GM19025 (cell line): Measurements from ENCODE around the gene TLE2.
"Not testable (repeated sequence)": the region's sequence is repeated elsewhere in the genome, so short reads cannot be mapped to it uniquely, and the experiment has no call there.

Experiments
- ATAC-seq: cut with Tn5 transposase; IDR thresholded peaks from one replicate; pipeline ENCODE4 v1.9.1; 2021; ENCODE audit warnings: mild to moderate bottlenecking, low read depth, moderate library complexity; ENCODE audit not compliant: unreplicated experiment

Gene TLE2

DNA sequence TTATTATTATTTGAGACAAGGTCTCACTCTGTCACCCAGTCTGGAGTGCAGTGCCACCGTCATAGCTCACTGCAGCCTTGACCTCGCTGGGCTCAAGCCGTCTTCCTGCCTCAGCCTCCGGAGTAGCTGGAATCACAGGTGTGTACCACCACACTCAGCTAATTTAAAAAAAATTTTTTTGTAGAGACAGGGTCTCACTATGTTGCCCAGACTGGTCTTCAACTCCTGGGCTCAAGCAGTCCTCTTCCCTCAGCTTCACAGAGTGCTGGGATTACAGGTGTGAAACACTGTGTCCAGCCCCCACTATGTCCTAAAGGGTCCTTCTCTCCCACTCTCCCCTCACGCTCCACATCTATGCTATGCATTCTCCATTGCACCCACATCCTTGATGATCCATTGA is 9.1 kb upstream of the TLE2 start:
- ATAC-seq = no peak

DNA sequence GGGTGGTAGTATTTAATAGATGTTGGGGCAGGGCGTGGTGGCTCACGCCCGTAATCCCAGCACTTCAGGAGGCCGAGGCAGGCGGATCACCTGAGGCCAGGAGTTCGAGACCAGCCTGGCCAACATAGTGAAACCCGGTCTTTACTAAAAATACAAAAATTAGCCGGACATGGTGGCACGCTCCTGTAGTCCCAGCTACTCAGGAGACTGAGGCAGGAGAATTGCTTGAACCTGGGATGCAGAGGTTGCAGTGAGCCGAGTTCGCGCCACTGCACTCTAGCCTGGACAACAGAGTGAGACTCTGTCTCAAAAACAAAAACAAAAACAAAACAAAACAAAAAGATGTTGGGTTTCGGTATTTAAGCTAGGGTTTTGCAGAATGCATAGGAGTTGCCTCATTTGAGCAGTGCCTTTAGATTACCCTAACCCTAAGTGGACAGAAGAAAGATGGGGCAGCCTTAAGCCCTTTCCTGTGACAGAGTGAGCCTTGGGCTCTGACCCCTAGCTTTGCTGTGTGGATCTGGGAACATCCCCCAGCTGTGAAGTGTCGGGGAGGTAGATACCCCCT is 8.0 kb upstream of the TLE2 start:
- not testable (repeated sequence) for ATAC-seq

DNA sequence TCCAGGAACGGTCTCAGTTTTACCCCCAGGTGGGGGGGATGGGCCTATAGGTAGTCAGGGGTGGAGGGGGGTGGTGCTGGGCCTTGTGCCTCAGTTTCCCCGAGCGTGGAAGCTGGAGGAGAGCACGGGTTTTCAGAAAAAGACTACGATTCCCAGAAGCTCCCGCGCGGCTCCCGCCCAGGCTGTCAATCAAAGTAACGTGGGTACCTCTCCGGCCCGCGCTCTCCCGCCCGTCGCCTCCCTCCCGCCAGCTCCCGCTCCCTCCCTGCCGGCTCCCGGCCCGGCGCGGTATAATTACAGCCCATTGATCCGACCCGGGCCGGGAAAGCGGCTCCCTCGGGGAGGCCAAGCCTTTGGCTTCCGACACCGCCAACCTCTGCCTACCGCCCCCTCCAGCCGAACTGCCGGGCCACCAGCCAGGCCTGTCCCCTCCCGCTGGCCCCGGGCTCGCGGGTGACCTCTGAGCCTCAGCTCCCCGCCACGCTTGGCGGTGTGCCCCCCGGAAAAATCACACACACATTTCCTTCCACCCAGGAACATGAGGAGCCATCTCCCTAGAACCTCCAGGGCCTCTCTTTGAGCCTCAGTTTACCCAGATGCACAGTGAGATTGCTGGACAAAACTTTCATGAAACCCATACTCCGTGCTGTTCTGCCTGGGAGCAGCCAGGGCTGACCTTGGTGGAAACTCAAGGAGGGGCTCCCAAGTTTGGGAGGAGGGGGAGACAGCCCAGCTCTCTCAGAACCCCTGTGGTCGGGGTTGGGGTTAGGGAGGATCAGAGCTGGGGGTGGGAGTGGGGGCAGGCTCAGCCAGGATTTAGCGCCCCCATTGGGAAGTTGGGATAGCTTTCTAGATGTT is 7.3 kb upstream of the TLE2 start:
- peak; percentile 50 for ATAC-seq

DNA sequence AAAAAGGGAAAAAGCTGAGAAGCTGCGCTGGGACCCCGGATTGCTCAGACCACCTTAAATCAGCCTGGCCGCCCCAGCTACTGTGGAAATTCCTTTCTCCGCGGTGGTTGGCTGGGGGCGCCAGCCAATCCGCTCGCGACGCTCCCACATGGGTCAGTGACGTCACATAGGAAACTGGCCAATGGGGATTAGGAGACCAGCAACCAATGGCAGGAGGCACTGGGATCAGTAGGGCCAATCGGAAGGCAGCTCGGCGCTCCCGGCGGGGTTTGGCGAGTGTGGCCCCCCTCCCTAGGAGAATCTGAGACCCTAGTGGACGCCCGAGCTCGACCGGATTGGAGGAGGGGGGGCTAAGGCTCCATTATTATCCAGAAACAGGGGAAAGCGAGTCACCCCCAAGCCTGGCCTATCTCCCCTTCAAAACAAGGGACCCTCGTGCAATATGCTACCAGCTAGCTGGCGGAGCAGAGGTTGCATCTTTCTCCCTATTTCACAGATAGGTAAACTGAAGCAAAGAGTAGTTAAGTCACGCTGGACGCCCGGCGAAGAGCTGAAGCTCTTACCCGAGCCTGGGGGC is 6.5 kb upstream of the TLE2 start:
- ATAC-seq = peak; percentile 87

DNA sequence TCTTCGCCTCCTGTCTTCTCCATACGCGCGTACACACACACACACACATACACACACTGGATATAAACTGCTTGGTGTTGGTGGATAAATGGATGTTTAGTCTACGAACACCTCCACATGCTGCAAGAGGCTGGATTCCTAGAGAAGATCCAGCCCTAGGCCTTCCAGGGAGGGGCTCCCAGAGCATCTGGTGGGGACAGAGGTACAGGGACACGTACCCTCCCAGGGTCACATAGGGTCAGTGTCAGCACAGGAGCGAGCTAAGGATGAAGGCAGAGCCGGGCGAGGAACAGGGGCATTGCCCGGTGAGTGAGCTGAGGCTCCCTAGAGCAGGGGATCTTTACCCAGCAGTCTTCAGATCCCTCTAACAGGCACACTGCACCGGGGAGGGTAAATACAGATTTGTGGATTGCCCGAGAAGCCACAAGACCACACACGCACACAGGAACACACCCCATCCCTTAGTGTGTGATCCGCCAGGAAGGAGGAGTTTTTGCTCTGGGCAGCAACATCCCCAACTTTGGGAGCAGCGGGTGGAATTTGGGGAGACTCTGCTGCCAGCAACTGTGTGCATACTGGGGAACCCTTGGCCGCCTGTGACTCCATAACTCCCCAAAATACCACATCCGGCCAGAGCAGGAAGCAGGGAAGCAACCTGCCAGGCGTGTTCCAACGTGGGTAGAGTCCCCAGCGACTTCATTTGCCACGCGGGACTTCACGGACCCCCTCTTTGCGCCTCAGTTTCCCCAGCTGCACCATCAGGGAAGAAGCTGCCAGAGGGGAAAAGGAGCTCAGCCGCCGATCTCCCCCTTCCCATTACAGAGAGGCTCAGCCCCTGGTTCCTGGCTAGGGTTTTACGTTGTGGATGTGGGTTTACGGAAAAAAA is 5.8 kb upstream of the TLE2 start:
- no peak for ATAC-seq

DNA sequence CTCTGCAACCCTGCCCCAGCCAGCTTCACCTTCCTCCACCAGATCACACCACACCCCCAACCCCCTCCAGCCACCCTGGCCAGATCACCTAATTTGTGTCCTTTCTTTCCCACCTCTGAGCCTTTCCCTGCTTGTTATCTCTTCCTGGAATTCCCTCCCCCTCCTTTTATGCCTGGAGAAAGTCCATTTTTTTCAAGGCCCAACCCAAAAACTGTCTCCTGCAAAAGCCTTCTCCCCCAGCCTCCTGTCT is 5.3 kb upstream of the TLE2 start:
- ATAC-seq = no peak

DNA sequence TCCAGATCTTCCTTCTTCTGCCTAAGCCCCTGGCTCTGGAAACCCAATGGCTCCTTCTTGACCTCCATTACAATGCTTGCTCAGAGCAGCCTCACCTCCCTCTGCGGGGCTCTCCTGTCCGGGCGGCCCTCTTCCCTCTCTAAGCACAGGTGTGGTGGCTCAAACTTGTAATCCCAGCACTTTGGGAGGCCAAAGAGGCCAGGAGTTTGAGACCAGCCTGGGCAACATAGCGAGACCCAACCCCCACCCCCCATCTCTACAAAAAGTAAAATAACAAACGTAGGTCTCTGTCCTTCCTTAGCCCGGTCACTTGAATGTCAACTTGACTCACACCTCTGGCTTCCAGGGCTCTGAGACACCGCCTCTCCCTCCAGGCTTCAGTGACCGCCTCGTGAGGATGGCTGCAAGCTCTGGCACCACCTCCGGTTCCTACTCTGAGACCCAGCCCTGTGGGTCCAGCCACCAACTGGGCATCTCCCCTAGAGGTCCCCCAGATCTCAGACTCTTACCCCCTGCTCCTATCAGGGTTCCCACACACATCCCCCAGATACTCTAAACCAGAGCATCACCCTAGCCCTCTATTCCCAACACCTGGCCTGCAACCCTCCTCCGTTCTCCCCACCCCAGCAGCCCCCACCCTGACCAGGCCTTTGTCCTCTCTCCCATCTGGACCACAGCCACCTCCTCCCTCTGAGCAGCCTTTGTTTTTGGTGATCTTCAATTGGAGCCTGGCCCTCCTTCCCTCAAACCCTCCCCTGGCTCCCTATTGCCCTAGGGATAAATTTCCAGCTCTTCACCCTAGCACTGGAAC is 4.7 kb upstream of the TLE2 start:
- no peak for ATAC-seq

DNA sequence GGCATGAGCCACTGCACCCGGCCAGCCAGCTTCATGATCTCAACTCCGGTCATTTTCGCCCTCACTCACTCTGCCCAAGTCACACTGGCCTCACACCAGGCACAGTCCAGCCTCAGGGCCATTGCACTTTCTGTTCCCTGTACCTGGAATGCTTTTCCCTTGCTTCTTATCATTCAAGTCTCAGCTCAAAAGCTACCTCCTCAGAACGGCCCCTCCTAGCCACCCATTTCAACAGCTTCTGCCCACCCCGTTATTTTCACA is 2.5 kb upstream of the TLE2 start:
- no peak for ATAC-seq

DNA sequence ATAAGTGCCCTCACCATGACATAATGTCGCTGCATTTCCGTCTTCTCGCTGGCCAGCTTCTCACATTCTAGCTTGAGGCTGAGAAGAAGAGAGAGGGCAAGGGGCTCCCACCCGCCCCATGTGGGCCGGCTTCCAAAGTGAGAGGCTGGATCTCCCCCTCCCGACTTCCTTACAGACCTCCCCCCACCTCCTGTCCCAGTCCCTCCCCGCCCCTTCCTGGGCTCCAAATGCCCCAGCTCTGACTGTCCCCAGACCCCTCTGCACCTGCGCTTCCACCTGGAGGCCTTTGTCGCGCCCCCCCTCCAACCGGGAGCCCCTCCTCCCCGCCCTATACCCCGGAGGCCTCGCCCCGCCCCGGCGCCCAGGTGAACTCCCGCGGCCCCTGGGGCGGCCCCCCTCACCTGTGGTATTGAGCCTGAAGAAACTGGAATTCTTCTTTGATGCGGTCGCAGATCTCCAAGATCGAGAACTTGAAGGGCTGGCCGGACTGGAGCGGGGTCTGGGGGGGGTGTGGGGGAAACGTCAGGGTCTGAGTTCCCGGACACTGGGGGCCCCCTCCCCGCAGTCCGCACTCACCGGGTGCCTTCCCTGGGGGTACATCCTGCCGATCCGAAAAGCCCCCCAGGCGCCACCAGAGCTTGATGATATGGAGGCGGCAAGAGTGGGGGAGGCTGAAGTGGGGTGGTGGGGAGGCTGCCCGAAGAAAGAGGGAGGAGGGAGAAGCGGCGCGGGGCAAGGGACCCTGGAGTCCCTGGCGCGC is 595 bp downstream of the TLE2 start:
- ATAC-seq = no peak

DNA sequence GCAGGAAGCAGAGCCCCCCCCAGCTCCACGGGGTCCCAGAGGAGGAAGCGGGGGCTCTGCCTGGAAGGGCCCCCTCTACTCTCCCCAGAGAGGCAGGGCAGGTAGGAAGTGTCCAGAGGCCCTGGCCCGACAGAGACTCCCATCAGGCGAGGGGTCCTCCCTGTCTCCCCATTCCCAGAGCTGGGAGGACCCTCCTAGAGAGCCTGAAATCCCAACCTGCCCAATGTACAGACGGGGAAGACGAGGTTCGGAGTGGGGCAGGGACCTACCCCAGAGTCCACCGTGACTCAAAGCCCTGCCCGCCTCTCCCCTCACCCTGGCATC is 1.1 kb downstream of the TLE2 start:
- no peak for ATAC-seq

DNA sequence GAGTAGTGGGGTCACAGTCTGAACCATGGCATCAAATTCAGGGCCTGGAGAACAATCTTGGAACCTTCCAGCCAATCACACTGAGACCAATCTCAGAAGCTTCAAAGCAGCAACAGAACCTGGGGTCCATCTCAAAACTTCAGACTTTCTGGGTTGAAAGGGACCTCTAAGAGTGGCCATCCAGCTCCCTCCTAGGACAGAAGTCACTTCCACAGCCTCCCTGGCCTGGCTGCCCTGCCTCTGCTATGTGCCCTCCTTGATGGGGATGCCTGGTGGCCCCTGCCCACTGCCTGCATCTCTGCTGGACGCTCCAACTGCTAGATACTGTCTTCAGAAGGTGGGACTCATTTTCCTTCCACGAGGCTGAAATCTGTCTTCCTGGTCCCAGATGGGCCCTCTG is 1.8 kb downstream of the TLE2 start:
- no peak for ATAC-seq

DNA sequence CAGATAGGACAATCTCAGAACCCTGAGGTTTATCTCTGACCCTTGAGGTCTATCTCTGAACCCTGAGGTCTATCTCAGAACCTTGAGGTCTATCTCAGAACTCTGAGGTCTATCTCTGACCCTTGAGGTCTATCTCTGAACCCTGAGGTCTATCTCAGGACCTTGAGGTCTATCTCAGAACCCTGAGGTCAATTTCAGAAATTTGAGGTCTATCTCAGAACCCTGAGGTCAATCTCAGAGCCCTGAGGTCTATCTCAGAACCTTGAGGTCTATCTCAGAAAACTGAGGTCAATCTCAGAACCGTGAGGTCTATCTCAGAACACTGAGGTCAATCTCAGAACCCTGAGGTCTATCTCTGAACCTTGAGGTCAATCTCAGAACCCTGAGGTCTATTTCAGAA is 2.3 kb downstream of the TLE2 start:
- ATAC-seq = no peak

DNA sequence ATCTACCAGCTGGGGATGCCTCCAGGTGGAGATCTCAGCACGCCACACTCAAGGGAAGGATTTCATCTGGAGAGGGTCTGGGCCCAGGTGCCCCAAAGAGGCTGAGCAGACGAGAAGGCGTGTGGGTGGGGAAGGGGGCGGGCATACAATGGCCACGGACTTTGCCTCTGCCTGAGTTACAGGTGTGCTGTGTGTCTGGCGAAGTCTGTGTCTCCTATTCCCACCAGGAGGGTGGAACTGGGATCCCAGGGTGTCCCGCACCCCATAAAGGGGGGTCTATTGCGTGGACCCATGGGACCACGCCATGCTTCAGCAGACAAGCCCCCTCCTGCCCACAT is 3.6 kb downstream of the TLE2 start:
- no peak for ATAC-seq

DNA sequence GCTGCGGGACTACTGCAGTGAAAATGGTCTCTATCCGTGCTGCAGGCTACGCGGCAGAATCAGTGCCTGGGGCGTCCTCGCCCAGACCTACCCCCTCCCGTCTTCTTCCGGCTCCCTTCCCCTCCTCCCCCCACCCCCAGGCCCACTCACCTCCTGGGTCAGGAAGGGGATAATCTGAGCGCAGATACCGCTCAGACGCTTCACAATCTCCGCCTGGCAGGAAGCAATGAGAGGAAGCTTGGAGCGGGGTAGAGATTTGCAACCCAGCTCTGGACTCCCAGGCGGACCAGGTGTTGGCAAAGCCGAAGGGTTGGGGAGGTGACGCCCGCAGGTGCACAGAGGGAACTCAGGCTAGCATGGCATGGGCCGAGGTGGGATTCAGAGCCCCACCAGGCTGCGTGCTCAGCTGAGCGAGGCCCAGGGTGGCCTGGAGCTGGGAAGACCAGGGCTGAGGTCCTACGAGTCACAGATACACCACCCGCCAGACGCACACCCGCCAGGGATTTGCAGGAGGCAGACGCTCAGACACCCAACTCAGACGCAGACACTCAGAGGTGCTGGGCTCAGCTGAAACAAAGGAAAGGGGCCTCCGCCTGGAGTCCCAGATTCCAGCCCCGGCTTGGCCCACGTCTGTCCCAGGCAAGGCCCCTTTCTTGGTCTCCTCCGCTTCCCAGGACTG is 4.1 kb downstream of the TLE2 start:
- ATAC-seq = no peak

DNA sequence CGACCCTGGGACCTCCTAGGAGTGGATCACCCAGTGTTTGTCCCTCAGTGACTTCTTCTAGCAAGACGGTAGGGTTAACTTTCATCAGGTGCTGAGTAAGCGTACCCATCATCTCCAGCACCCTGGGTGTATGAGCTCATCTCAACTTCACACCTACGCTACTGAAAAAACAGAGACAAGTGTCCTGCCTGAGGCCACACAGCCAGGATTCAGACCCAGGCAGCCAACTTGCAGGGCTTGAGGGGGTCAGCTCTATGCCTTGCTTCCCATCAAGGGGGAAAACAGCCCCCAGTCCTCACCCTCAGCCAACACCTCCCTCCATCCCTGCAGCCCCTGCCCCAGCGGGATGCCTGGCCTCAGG is 4.6 kb downstream of the TLE2 start:
- no peak for ATAC-seq

DNA sequence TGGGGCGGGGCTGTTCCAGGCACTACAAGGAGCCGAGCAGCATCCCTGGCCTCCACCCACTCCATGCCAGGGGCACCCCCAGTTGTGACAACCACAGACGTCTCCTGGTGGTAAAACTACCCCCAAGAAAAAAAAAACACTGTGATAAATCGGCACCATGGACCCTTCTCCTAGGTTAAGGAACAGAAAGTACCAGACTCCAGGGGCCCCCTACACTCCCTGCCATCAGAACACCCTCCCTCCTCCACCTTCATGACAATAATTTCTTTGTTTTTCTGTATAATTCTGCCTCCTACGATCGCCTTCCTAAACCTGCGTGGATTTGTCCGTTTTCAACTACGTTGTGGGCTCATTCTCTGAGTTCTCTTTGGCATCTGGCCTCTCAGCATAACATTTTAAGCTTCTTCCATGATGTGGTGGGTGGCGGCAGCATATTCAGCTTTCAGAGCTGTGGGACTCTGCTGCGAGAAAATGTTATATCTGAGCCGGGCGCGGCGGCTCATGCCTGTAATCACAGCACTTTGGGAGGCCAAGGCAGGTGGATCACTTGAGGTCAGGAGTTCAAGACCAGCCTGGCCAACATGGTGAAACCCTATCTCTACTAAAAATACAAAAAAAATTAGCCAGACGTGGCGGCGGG is 8.6 kb downstream of the TLE2 start:
- no peak for ATAC-seq

DNA sequence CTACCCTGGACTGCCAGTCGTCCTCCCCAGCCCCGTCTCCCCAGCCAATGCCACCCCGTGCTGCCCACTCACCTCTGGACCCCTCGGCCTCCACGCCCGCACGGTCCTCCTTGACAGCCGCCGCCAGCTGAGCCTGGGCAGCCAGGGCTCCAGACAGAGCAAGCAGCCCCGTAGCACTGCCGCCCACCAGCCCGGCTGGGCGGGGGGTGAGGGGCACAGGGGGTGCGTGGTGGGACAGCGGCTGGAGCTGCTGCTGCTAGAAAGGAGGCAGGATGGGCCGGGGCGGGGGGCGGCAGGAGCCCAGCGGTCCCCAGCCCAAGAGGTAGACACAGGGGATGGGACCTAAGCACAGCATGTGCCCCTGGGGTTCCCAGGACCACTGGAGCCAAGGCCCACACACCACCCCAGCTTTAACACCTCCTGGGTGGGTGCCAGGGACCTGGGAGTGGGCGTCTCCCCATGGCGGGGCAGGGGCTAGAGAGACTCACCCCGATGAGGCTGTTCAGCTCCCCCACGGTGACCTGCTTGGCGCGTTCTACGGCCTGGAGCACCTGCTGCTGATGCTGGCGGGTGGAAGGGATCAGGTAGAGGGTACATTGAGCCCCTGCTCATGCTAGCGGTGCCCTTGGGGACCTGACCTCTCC is 9.7 kb downstream of the TLE2 start:
- no peak for ATAC-seq

DNA sequence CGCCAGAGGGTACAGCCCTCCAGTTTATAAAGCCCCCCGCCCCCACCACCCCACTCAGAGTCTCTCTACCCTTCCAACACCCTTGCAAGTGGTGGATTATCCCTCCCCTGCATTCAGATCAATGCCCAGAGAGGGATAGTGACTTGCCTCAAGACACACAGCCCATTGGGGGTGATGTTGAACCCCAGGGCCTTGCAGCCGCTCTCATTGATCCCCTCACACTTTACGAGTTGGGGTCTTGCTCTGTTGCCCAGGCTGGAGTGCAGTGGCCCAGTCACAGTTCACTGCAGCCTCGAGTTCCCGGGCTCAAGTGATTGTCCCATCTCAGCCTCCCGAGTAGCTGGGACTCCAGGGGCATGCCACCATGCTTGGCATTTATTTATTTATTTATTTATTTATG is 11.2 kb downstream of the TLE2 start:
- ATAC-seq = no peak
